GM18951 (cell line): ENCODE measurements around the gene NCK1.

Source experiments
- POLR2A ChIP-seq: IDR thresholded peaks from 4 replicates; pipeline ENCODE4 v1.6.1; 2011; ENCODE audit warnings: mild to moderate bottlenecking; ENCODE audit not compliant: insufficient read length, insufficient read depth; ENCODE audit errors: extremely low read depth
- in situ Hi-C: fragments of 300-500 bp; cut with MboI; formaldehyde crosslinking; loops from one replicate; pipeline ENCODE4 v1.12.0; 2022; ENCODE audit warnings: low sequenced_read_pairs, mixed read lengths, inconsistent platforms; ENCODE audit not compliant: unreplicated experiment

NCK1 gene

DNA sequence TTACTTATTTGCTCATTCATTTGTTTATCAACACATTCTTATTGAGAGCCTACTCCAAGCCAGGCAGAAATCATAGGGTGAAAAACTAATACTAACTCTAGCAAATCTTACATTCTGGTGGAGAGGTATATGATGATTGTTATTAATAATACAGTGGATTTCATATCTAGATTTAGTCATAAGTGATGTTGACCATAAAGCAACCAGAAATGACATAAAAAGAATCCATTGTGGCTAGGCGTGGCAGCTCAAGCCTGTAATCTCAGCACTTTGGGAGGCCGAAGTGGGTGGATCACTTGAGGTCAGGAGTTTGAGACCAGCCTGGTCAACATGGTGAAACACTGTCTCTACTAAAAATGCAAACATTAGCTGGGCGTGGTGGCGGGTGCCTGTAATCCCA is 69.6 kb downstream of the NCK1 start:
- no peak for TF ChIP-seq POLR2A
- in situ Hi-C loops: no loop called here

DNA sequence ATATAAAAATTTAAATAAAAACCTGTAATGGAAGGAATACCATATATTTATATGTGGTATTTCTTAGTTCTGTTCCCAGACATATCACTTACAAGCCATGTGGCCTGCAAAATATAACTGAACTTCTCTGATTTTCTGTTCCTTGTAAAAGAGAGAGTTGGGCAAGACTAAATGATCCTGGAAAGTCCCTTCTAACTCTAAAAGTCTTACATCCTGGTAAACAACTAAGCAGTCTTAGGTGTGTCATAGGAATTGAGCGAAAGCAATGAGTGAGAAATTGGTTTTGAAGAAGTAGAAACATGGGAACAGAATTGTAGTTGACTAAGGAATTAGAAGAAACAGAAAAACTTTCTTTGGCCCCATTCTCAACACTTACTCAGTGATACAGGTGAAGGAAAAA is 70.5 kb downstream of the NCK1 start:
- in situ Hi-C loops: no loop called here

DNA sequence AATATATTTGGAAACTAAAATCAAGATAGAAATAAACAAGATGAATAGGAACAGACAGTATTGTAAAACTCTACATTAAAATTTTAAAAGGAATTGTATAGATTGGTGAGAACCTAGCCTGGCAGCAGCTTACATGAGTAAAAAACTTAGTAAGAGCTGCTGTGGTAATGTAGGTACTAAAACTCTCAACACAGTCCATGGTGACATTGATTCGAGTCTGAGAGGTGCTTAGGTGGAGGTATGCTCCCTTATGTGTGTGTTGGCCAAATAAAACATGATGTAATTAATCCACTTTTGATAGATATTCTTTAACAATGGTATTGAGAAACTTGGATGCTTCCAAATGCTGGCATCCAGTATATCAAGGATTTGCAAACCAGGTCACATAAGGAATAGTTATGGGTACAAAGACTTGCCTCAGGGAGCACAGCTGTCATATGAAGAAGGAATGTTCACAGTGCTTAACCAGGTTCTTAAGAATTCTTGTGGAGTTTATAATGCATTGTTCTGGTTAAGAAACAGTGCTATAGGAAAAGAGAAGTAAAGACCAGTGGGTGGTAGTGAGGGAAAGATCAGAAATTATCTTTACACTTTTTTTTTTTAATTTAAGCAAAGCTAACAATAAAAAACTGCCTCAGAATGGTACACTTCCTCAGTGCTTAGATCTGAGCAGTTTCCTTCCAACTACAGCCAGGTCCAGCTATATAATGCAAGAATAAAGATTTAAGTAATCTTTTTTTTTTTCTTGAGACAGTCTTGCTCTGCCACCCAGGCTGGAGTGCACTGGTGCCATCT is 71.2 kb downstream of the NCK1 start:
- in situ Hi-C loops: no loop called here
- no peak for TF ChIP-seq POLR2A

More for the DNA sequence above, 70.5 kb downstream of the NCK1 start:
- no peak for TF ChIP-seq POLR2A

DNA sequence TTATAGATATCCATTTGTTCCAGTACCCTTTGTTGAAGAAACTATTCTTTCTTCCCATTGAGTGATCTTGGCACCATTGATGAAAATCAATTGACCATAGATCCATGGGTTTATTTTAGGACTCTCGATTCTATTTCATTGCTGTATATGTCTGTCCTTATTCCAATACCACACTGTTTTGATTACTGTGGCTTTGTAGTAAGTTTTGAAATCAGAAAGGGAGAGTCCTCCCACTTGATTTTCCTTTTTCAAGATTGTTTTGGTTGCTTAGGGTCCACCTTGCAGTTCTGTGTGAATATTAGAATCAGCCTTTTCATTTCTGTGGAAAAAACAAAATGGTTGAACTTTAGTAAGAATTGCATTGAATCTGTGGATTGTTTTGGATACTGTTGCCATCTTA is 75.2 kb downstream of the NCK1 start:
- in situ Hi-C loops: no loop called here
- no peak for TF ChIP-seq POLR2A

DNA sequence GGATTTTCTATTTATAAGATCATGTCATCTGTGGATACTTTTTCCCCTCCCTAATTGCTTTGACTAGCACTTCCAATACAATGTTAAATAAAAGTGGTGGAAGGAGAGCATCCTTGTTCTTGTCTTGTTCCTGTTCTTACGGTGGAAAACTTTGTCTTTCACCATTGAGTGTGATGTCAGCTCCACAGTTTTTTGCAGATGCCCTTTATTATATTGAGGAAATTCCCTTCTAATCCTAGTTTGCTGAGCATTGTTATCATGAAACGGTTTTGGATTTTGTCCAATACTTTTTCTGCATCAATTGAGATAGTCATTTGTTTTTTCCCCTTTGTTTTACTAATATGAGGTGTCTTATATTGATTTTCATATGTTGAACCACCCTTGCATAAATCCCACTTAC is 75.8 kb downstream of the NCK1 start:
- in situ Hi-C loops: no loop called here

DNA sequence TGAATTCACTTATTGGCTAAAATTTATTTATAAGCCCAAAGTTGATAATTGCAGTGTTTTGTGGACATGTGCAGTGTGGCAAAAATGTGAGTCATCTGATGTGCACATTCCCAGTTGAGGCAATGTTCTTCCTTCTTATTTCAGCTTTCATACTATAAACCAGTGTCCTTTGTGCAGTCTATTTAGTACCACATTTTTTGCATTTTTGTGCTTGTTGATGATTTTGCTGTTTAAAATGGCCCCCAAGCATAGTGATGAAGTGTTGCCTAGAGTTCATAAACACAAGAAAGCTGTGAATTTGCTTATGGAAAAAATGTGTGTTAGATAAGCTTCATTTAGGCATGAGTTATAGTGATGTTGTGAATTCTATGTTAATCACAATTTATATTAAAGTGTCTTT is 76.3 kb downstream of the NCK1 start:
- TF ChIP-seq POLR2A: no peak
- in situ Hi-C loops: no loop called here

More for the DNA sequence above, 75.8 kb downstream of the NCK1 start:
- no peak for TF ChIP-seq POLR2A

DNA sequence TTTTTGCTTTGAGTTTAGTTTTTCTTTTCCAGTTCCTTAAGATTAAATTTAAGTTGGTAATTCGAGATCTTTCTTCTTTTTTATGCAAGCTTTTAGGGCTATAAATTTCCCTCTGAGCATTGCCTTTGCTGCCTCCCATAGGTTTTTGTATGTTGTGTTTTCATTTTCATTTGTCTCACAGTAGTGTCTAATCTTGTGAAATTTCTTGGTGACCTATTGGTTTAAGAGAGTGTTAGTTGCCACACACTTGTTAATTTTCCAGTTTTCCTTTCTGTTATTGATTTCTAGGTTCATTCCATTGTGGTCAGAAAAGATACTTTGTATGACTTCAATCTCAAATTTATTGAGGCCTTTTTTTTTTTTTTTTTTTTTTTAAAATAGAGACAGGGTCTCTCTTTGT is 77.5 kb downstream of the NCK1 start:
- TF ChIP-seq POLR2A: no peak
- in situ Hi-C loops: no loop called here

DNA sequence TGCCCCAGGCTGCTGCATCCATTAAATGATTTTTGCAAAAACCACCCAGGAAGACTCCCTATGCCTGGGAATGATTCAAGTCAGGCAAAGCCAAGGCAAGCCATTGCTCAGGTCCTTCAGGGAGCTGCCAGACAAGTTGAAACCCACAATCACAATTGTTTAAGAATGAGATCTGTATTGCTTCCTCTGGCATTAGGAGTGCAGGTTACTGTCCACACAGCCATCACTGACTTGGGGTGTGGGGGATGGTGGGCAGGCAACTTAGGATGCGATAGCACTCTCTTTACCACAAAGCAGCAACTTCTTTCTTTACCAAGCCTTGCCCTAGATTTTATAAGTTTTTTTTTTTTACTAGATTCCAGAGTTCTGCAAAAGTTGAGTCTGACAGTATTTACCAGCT is 80.8 kb downstream of the NCK1 start:
- no peak for TF ChIP-seq POLR2A
- in situ Hi-C loops: no loop called here

DNA sequence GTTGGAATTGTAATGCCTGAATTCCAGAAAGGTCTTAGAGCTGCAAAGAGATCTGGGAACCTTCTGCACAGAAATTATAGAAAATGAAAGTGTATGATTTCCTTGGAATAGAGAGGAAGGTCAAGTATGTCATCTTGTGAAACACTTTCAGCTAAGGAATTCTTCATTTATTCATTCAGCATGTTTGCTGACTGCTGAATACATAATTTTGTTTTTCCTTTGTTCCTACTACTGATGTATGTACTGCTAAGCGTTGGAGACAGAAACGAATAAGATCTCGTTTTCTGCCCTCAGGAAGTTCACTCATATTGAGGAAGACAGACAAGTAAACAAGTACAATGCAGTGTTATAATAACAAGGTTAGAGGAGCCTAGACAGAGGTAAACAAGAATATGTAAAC is 81.4 kb downstream of the NCK1 start:
- no peak for TF ChIP-seq POLR2A
- in situ Hi-C loops: no loop called here

DNA sequence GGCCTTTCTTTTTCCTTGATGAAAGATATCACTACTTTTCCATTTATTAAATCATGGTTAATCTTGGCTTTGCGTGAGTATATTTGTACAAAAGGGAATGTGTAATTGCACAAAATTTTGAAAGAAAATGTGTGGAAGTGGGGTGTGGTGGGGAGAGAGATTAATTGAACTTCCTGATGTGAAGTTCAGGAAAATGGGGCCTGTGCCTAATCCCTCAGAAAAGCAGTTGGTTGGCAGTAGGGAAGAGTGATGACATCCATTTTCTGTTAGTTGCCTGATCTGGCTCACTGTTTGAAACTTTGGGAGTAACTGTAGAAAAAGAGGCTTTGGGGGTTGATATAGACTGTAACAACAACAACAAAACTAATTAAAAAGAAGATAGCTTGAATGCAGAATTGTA is 85.0 kb downstream of the NCK1 start:
- TF ChIP-seq POLR2A: no peak
- in situ Hi-C loops: no loop called here

DNA sequence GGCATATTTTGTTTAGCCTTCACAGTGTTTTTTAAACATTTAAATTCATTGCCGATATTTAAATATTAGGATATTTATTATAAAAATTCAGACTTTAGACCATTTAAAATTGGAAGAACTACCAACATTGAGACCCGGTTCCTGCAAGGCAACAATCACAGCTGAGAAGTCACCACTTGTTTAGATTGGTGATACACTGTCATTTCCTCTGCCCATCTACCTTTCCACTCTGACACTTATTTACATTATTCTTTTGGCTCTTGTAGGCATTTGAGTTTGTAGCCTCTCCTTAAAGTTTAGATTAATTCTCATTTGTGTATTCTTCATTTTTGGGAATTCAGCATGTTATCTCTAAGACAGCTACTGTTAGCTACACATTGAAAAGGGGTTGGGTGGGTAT is 85.5 kb downstream of the NCK1 start:
- in situ Hi-C loops: no loop called here
- TF ChIP-seq POLR2A: no peak

DNA sequence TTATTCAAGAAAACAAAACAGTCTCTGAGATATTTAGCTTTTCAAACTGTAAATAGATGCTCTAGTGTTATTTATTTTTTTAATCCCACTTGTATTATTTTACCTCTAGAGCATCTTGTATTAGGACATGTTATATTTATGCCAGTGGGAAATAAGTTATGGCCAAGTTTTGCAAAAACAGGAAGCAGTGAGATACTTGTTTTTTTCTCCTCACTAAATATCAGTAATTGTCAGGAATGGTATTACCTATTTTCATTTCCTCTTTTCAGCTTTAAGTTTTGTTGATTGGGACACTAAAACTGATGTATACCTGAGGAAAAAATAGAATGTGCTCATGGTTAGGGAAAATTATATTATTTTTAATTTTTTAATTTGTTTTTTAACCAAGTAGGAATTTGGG is 87.1 kb downstream of the NCK1 start:
- in situ Hi-C loops: no loop called here
- TF ChIP-seq POLR2A: no peak

DNA sequence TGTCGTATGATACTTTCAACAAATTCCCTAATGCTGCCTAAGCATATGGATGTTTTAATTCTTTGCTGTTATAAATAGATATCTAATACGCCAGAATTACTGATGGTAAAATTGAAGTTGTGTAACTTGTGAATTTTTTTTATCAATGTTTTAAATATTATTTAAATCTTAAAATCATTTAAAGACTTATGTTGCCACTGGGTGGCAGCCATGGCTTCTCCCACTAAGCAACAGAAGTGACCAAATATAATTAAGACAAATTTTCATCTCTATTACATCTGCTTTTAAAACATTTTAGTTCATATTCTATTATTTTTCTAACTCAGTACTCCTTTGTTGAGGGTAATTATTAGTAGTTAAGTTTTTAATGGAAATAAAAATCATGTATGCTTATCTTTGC is 87.7 kb downstream of the NCK1 start:
- no peak for TF ChIP-seq POLR2A
- in situ Hi-C loops: no loop called here

DNA sequence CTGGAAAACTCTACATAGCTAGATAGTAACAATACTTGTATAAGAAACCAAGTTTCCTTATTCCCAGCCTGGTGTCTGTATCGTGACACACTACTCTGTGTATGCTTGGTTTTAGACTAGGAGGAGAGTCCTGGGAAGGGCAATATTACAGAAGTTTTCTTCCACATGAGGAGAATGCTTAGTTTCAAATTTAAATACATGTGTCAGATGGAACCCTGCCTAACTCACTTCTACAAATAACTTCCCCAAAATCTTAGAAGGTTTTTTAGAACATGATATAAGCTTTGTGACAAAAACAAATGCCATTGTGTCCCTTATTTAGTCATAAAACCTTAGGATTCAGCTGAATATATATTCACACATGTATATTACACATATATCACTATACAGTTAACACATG is 88.6 kb downstream of the NCK1 start:
- TF ChIP-seq POLR2A: no peak

DNA sequence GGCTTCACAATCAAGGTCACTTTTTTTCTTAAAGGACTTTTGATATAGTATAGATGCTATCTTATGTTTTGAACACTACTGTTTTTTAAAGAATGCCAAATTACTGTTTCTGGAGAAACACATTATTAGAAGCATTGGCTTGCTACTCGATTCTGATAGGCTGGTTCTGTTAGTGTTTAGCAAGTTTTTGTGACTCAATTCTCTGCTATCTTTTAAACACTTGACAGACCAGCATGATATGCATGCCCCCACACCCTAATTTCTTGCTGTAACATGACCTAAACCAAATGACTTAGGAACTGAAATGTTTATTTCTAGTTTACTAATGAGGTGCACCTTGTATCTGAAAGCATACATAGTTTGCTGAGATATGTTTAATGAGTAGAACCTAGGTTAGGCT is 90.3 kb downstream of the NCK1 start:
- TF ChIP-seq POLR2A: no peak
- in situ Hi-C loops: no loop called here

More for the DNA sequence above, 88.6 kb downstream of the NCK1 start:
- in situ Hi-C loops: no loop called here
